ENCODE results near the gene ARL6IP6.

The ARL6IP6 gene

DNA sequence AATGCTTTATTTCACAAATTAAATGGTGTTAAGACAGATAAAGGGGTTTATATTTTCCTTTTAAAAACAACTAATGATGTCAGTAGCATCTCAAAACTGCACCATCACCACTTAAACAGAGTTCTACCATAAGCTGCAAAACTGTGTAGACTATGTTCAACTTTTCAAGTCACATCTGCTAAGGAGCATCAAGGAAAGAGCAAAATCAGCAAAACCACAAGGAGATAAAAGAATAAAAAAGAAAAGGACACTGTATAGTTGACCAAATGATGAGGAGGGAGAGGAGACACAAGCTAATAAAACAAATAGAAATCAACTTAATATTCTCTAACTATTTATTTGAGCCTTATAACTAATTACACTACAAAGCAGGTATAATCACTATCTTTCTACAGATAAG is 35.0 kb upstream of the ARL6IP6 start:
- no peak for DNase-seq (ENCODE audit: extremely low read depth, insufficient read length)
- Histone ChIP-seq H3K27me3 (replicated peaks; ENCODE audit: control insufficient read depth, insufficient read depth, low read length) (no peaks in the 10 kb centered on the region), H3K4me3 (replicated peaks; ENCODE audit: low read depth, low read length) (no peak overlapping the region), H3K36me3 (ENCODE audit: control insufficient read depth, insufficient read depth, low read length) (no peaks in the 10 kb centered on the region; the same call in none of the 2 replicates)
- TF ChIP-seq CTCF (IDR thresholded peaks at IDR 0.05; ENCODE audit: insufficient read depth, low read length, poor library complexity, severe bottlenecking), result no peak

- TF ChIP-seq CTCF (IDR thresholded peaks at IDR 0.05; ENCODE audit: insufficient read depth, low read length, poor library complexity, severe bottlenecking), result no peak
- H3K27me3 ChIP-seq (replicated peaks; ENCODE audit: control insufficient read depth, insufficient read depth, low read length), result no peaks in the 10 kb centered on the region
- no peak overlapping the region for H3K4me3 ChIP-seq (replicated peaks; ENCODE audit: low read depth, low read length)
- no peaks in the 10 kb centered on the region; the same call in none of the 2 replicates for H3K36me3 ChIP-seq (ENCODE audit: control insufficient read depth, insufficient read depth, low read length)
- DNase-seq (ENCODE audit: extremely low read depth, insufficient read length), result no peak
Observed at GRCh38 chr2:152686321-152686720, 32.1 kb upstream of the ARL6IP6 start.

DNA sequence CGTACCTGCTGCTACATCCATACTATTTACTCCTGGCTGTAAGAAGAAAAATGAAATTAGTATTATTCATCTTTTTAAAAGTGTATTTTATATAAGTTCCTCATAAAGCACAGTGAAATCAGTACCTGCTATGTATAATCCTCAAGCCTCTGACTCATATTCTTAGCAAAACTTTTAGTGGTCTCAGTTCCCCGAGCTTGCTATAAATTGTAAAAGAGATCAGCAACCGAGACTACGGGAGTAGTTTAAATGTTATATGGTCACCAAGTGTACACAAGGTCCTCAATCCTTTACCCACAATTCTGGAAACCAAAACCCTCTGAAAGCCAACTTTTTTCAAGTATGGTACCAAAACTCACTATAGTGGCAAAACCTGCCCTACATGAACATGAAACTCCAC is 25.4 kb upstream of the ARL6IP6 start:
- TF ChIP-seq CTCF (IDR thresholded peaks at IDR 0.05; ENCODE audit: insufficient read depth, low read length, poor library complexity, severe bottlenecking), result no peak
- H3K36me3 ChIP-seq (ENCODE audit: control insufficient read depth, insufficient read depth, low read length), result no peaks in the 10 kb centered on the region; the same call in 1 of the 2 replicates
- H3K4me3 ChIP-seq (replicated peaks; ENCODE audit: low read depth, low read length), result no peak overlapping the region
- DNase-seq (ENCODE audit: extremely low read depth, insufficient read length), result peak; percentile 52
- no peaks in the 10 kb centered on the region for H3K27me3 ChIP-seq (replicated peaks; ENCODE audit: control insufficient read depth, insufficient read depth, low read length)

GRCh38 chr2:152694161-152694661 is 24.2 kb upstream of the ARL6IP6 start:
- no peak for DNase-seq (ENCODE audit: extremely low read depth, insufficient read length)

GRCh38 chr2:152695763-152696162 is 22.7 kb upstream of the ARL6IP6 start:
- Histone ChIP-seq H3K27me3 (replicated peaks; ENCODE audit: control insufficient read depth, insufficient read depth, low read length) (no peaks in the 10 kb centered on the region), H3K36me3 (ENCODE audit: control insufficient read depth, insufficient read depth, low read length) (no peaks in the 10 kb centered on the region; the same call in 1 of the 2 replicates)

More at GRCh38 chr2:152694161-152694661, 24.2 kb upstream of the ARL6IP6 start:
- no peaks in the 10 kb centered on the region; the same call in 1 of the 2 replicates for H3K36me3 ChIP-seq (ENCODE audit: control insufficient read depth, insufficient read depth, low read length)
- TF ChIP-seq CTCF (IDR thresholded peaks at IDR 0.05; ENCODE audit: insufficient read depth, low read length, poor library complexity, severe bottlenecking), result no peak
- no peaks in the 10 kb centered on the region for H3K27me3 ChIP-seq (replicated peaks; ENCODE audit: control insufficient read depth, insufficient read depth, low read length)
- peak overlapping the region; percentile 10; the same call in 1 of the 2 replicates for H3K4me3 ChIP-seq (replicated peaks; ENCODE audit: low read depth, low read length)

More at GRCh38 chr2:152695763-152696162, 22.7 kb upstream of the ARL6IP6 start:
- no peak overlapping the region for H3K4me3 ChIP-seq (replicated peaks; ENCODE audit: low read depth, low read length)
- DNase-seq (ENCODE audit: extremely low read depth, insufficient read length), result no peak
- TF ChIP-seq CTCF (IDR thresholded peaks at IDR 0.05; ENCODE audit: insufficient read depth, low read length, poor library complexity, severe bottlenecking), result no peak
